ENCODE data around the gene OR8B4. TPM values are rescaled to one million over a fixed set of nuclear protein-coding genes. Genes with fewer than 3 reads are reported as not detected.

OR8B4 gene, protein sequence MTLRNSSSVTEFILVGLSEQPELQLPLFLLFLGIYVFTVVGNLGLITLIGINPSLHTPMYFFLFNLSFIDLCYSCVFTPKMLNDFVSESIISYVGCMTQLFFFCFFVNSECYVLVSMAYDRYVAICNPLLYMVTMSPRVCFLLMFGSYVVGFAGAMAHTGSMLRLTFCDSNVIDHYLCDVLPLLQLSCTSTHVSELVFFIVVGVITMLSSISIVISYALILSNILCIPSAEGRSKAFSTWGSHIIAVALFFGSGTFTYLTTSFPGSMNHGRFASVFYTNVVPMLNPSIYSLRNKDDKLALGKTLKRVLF
- total RNA-seq (2014; rRNA removed; shearing (Covaris generic)) = not detected in 2 replicates
- not detected in 2 replicates for total RNA-seq (2022)
- Bru-seq, nascent RNA = not detected
- not detected for BruChase-seq, experiment 1, labeled RNA remaining after a 6-hour chase
- BruChase-seq, experiment 2, labeled RNA remaining after a 2-hour chase = not detected
- long read RNA-seq = 0 reads

GRCh38 chr11:124424384-124424921 lies at the start of gene OR8B4:
Gene OR8B4 (minus strand): TSS chr11:124424871. CDS start chr11:124424871, 0 bp downstream.
- TF ChIP-seq CTCF (conservative IDR thresholded peaks at IDR 0.05; ENCODE audit: low read length) (no peak), EZH2phosphoT487 (IDR thresholded peaks at IDR 0.05; ENCODE audit: borderline replicate concordance, low read depth, low read length) (no peak)
- CTCF ChIA-PET (ENCODE audit: unreplicated experiment) = no interaction called here

GRCh38 chr11:124474079-124474478 lies 49.4 kb upstream of the OR8B4 start:
- no peak overlapping the region for H3K4me2 ChIP-seq (ENCODE audit: low read length)
- CTCF ChIA-PET (ENCODE audit: unreplicated experiment) = no interaction called here
- no peaks in the 10 kb centered on the region for H3K9me2 ChIP-seq (ENCODE audit: insufficient read depth, low read length)
- POLR2A ChIA-PET = interaction anchor here (0.5 to 0.7 kb wide), 2 partner anchors 23 to 326 kb away, joined by 4 read pairs; no protein-coding TSS in a partner anchor
- H2AFZ ChIP-seq (ENCODE audit: low read length) = no peak overlapping the region
- intact Hi-C loops (cut with micrococcal nuclease; ENCODE audit: unreplicated experiment) = no loop called here
- H3K36me3 ChIP-seq (ENCODE audit: insufficient read depth, low read length) = no peaks in the 10 kb centered on the region
- H3K4me1 ChIP-seq (ENCODE audit: insufficient read depth, low read length, poor library complexity, severe bottlenecking) = no peaks in the 10 kb centered on the region
- no peak for TF ChIP-seq EZH2phosphoT487 (IDR thresholded peaks at IDR 0.05; ENCODE audit: borderline replicate concordance, low read depth, low read length)
- no peak for TF ChIP-seq CTCF (conservative IDR thresholded peaks at IDR 0.05; ENCODE audit: low read length)
- DNase-seq (ENCODE audit: low spot score) = no peak
- H3K27ac ChIP-seq (ENCODE audit: low read depth, low read length, poor library complexity, severe bottlenecking) = no peak overlapping the region
- H3K4me3 ChIP-seq (ENCODE audit: low read depth, low read length, poor library complexity, severe bottlenecking) = no peak overlapping the region
- no peaks in the 10 kb centered on the region for H4K20me1 ChIP-seq (ENCODE audit: insufficient read depth, low read length)
- no peaks in the 10 kb centered on the region for H3K9me3 ChIP-seq (ENCODE audit: low read length)
- H3K79me2 ChIP-seq (ENCODE audit: insufficient read depth, low read depth, low read length) = no peaks in the 10 kb centered on the region
- no TSS peak for BruUV-seq (replicated peaks)

More at GRCh38 chr11:124424384-124424921, at the start of gene OR8B4:
- POLR2A ChIA-PET = interaction anchor here (0.7 to 1.0 kb wide), 2 partner anchors 15 to 1122 kb away, joined by 3 to 4 read pairs; no protein-coding TSS in a partner anchor
- no TSS peak for BruUV-seq (replicated peaks)
- H3K36me3 ChIP-seq (ENCODE audit: insufficient read depth, low read length) = no peaks in the 10 kb centered on the region
- no peak within 1 kb of the TSS for H3K27ac ChIP-seq (ENCODE audit: low read depth, low read length, poor library complexity, severe bottlenecking)
- no peaks in the 10 kb centered on the region for H3K9me2 ChIP-seq (ENCODE audit: insufficient read depth, low read length)
- intact Hi-C loops (cut with micrococcal nuclease; ENCODE audit: unreplicated experiment) = no loop called here
- no peaks in the 10 kb centered on the region for H3K9me3 ChIP-seq (ENCODE audit: low read length)
- no peak for DNase-seq (ENCODE audit: low spot score)
- H3K4me1 ChIP-seq (ENCODE audit: insufficient read depth, low read length, poor library complexity, severe bottlenecking) = no peaks in the 10 kb centered on the region
- no peak within 1 kb of the TSS for H3K4me3 ChIP-seq (ENCODE audit: low read depth, low read length, poor library complexity, severe bottlenecking)
- no peak within 1 kb of the TSS for H3K4me2 ChIP-seq (ENCODE audit: low read length)
- H4K20me1 ChIP-seq (ENCODE audit: insufficient read depth, low read length) = no peaks in the 10 kb centered on the region
- no peaks in the 10 kb centered on the region for H3K79me2 ChIP-seq (ENCODE audit: insufficient read depth, low read depth, low read length)
- no peak within 1 kb of the TSS for H2AFZ ChIP-seq (ENCODE audit: low read length)
